ENCODE measurements around the gene RFXANK.

Gene RFXANK

DNA sequence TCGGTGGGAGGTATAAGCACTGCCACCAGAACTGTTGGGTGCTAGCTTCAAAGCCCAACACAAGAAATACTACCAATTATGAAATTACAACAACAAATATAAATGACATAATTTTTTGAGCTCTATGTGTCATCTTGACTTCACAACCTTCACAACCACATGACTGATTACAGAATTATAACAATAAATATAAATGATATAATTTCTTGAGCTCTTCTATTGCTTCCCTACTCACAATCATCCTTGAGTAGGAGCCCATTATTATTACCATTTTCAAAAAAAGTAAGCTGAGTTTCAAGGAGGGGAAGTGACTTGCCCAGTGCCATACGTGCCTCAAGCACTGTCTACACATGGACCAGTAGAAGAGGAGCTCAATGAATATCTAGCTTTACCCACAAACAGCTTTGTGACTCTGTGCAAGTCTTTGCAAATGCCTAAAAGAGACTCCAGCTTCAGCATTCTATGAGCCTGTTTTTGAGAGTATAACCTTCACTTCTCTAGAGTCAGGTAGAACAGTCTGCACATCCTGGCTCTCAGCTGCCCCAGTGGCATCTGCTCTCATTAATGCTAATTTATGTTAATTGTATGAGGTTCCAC is 42.3 kb downstream of the RFXANK start:
- DNase-seq, result no peak

DNA sequence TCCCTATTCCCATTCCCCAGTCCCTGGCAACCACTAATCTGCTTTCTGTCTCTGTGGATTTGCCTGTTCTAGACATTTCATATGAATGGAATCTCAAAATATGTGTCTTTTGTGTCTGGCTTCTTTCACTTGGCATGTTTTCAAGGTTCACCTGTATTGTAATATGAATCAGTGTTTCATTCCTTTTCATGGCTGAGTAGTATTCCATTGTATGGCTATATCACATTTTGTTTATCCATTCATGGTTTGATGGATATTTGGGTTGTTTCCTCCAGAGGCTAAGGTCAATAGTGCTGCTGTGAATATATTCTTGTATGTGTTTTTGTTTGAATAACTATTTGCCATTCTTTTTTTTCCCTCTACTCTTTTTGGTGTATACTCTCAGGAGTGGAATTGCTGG is 44.1 kb downstream of the RFXANK start:
- DNase-seq, result no peak

DNA sequence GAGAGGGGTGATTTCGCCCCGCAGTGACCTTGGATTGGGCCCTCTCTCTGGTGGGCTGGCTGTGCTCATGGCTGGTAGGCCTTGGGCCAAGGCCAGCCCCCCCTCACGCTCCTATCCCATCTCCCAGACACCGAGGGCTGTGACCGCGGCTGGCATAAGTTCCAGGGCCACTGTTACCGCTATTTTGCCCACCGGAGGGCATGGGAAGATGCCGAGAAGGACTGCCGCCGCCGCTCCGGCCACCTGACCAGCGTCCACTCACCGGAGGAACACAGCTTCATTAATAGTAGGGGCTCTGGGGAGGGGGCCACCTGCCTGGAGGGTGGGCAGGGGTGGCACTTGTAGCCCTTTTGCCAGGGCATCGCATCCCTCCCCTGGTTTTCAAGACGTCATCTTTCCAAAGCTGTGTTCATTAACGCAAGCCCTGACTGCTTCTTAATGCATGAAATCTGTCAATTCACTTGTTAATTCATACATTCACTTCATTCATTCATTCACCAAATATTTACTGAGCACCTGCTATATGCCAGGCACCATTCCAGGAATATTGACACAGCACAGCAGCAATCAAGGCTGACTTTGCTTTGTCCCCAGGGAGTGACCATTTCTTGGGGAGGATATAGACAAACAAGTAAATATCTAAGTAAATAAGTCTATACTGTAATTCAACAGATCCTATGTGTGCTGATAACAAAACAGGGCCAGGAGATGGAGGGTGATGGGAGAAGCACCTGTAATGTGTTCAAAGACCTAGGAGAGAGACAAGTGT is 46.3 kb downstream of the RFXANK start:
- no peak for DNase-seq

DNA sequence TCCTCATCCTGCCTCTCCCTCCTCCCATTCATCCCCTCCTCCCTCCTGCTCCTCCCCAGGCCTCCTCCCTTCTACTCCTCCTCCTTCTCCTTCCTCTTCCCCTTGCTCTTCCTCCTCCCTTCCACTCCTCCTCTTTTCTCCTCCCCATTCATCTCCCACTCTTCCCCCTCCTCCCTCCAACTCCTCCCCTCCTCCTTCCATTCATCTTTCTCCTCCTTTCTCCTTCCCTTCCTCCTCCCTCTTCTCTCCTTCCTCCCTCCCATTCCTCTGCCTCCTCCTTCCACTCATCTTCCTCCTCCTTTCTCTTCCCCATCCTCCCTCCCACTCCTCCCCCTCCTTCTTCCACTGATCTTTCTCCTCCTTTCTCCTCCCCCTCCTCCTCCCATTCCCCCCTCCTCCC is 47.6 kb downstream of the RFXANK start:
- DNase-seq, result no peak

DNA sequence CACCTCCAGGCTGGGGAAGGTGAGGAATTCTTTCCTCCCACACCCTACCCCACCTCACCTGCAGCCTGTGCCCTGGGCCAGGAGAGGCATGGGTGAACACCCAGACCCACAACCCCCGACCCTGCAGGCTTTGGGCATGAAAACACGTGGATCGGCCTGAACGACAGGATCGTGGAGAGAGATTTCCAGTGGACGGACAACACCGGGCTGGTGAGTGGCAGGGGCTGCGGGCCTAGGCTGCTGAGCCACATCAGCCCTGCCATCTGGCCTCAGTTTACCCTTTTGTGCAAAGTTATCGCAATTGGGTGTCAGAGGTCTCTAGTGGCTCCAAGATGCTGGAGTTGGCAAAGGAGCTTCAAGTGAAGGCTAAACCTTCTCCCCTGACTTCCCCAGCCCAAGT is 48.4 kb downstream of the RFXANK start:
- no peak for DNase-seq

DNA sequence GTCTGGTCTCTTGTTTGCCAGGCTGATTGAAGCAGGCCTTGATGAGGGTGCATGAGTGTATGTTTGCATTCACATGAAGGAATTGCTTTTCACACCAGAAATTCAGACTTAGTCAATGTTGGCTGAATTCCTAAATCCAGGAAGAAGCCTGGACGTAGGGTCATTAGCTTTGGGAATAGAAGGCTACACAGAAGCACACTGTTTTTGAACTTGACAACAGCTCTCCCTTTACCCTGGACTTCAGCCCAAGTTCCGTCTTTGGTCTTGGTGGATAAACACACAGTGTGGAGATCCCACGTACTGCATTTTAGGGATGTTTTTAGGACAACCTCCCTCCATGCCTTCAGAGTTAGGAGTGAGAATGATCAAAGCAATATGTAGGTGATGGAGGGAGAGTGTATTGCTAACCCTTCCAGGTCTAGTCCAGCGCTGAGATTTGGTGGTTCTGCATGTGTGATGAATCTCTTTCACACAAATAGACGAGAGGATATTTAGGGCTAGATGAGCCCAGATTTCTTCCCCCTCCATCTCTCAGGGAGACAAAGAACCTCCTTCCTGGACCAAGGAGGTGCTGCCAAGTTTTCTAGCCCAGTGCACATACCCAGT is 58.2 kb downstream of the RFXANK start:
- no peak for DNase-seq

Data from effector CD8-positive, alpha-beta T cell (primary cell).